ENCODE measurements around the gene PCED1B.

PCED1B gene

DNA sequence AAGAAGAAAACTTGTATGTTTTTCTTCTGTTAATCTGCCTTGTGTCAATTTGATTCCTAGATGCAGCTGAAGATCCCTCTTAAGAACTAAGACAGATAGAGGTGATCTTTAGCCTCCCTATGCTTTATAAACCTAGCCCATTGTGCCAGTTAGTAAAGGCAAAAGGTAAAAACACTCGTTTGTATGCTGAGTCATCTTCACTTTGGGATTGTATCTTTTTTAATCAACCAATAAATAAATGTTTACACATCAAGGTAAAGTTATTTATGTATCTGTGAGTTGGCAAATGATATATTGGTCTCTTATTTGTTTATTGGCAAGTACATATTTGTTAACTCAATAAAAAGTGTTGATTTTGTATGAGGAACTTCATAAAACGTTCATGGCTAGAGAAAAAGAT lies 166.2 kb downstream of the PCED1B start:
- TF ChIP-seq ZNF565 (CRISPR knock-in tag; conservative IDR thresholded peaks at IDR 0.05; ENCODE audit: low read depth) (no peak), TSHZ2 (CRISPR knock-in tag; IDR thresholded peaks at IDR 0.05) (no peak), OSR1 (CRISPR knock-in tag; IDR thresholded peaks at IDR 0.05) (no peak), ESRRG (CRISPR knock-in tag; IDR thresholded peaks at IDR 0.05) (no peak), PATZ1 (CRISPR knock-in tag; IDR thresholded peaks at IDR 0.05; ENCODE audit: borderline replicate concordance) (no peak), ISL1 (CRISPR knock-in tag; IDR thresholded peaks at IDR 0.05) (no peak), GLIS3 (CRISPR knock-in tag; IDR thresholded peaks at IDR 0.05) (no peak), ZNF8 (CRISPR knock-in tag; IDR thresholded peaks at IDR 0.05) (no peak), RARB (CRISPR knock-in tag; IDR thresholded peaks at IDR 0.05) (no peak), BACH2 (CRISPR knock-in tag; IDR thresholded peaks at IDR 0.05; ENCODE audit: borderline replicate concordance) (no peak), SNAI2 (CRISPR knock-in tag; IDR thresholded peaks at IDR 0.05) (no peak), TOX (CRISPR knock-in tag; IDR thresholded peaks at IDR 0.05; ENCODE audit: borderline replicate concordance) (no peak), TCF4 (CRISPR knock-in tag; IDR thresholded peaks at IDR 0.05; ENCODE audit: borderline replicate concordance) (no peak), ZFP3 (CRISPR knock-in tag; IDR thresholded peaks at IDR 0.05) (no peak)
- TF ChIP-seq, protein P1, sequence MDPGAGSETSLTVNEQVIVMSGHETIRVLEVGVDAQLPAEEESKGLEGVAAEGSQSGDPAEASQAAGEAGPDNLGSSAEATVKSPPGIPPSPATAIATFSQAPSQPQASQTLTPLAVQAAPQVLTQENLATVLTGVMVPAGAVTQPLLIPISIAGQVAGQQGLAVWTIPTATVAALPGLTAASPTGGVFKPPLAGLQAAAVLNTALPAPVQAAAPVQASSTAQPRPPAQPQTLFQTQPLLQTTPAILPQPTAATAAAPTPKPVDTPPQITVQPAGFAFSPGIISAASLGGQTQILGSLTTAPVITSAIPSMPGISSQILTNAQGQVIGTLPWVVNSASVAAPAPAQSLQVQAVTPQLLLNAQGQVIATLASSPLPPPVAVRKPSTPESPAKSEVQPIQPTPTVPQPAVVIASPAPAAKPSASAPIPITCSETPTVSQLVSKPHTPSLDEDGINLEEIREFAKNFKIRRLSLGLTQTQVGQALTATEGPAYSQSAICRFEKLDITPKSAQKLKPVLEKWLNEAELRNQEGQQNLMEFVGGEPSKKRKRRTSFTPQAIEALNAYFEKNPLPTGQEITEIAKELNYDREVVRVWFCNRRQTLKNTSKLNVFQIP (CRISPR knock-in tag; IDR thresholded peaks at IDR 0.05; ENCODE audit: borderline replicate concordance, low read depth): no peak
- TF ChIP-seq, protein P2, sequence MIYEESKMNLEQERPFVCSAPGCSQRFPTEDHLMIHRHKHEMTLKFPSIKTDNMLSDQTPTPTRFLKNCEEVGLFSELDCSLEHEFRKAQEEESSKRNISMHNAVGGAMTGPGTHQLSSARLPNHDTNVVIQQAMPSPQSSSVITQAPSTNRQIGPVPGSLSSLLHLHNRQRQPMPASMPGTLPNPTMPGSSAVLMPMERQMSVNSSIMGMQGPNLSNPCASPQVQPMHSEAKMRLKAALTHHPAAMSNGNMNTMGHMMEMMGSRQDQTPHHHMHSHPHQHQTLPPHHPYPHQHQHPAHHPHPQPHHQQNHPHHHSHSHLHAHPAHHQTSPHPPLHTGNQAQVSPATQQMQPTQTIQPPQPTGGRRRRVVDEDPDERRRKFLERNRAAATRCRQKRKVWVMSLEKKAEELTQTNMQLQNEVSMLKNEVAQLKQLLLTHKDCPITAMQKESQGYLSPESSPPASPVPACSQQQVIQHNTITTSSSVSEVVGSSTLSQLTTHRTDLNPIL (CRISPR knock-in tag; IDR thresholded peaks at IDR 0.05; ENCODE audit: low read depth): no peak
- no peak for ATAC-seq

GRCh38 chr12:47247418-47247817 lies 168.0 kb downstream of the PCED1B start:
- TF ChIP-seq GLIS3 (CRISPR knock-in tag; IDR thresholded peaks at IDR 0.05) (no peak), TCF4 (CRISPR knock-in tag; IDR thresholded peaks at IDR 0.05; ENCODE audit: borderline replicate concordance) (no peak), ISL1 (CRISPR knock-in tag; IDR thresholded peaks at IDR 0.05) (no peak), SNAI2 (CRISPR knock-in tag; IDR thresholded peaks at IDR 0.05) (no peak), ARNTL (CRISPR knock-in tag; IDR thresholded peaks at IDR 0.05; ENCODE audit: borderline replicate concordance, low read depth) (no peak), ZC3H10 (CRISPR knock-in tag; IDR thresholded peaks at IDR 0.05) (no peak), PATZ1 (CRISPR knock-in tag; IDR thresholded peaks at IDR 0.05; ENCODE audit: borderline replicate concordance) (no peak), ZNF8 (CRISPR knock-in tag; IDR thresholded peaks at IDR 0.05) (no peak), TSHZ2 (CRISPR knock-in tag; IDR thresholded peaks at IDR 0.05) (no peak), BACH2 (CRISPR knock-in tag; IDR thresholded peaks at IDR 0.05; ENCODE audit: borderline replicate concordance) (no peak), OSR1 (CRISPR knock-in tag; IDR thresholded peaks at IDR 0.05) (no peak), TOX (CRISPR knock-in tag; IDR thresholded peaks at IDR 0.05; ENCODE audit: borderline replicate concordance) (no peak), CSDC2 (CRISPR knock-in tag; IDR thresholded peaks at IDR 0.05) (no peak), ZNF565 (CRISPR knock-in tag; conservative IDR thresholded peaks at IDR 0.05; ENCODE audit: low read depth) (no peak)
- TF ChIP-seq, protein P1 (CRISPR knock-in tag; IDR thresholded peaks at IDR 0.05; ENCODE audit: borderline replicate concordance, low read depth): no peak
- ATAC-seq: no peak
